ENCODE measurements around the gene IL4R. TPM values are rescaled to one million over a fixed set of nuclear protein-coding genes. Genes with fewer than 3 reads are reported as not detected.

IL4R gene
- total RNA-seq, 2 experiments from 2014 or later = 73.1 to 82.8 TPM

- TF ChIP-seq EZH2phosphoT487 (IDR thresholded peaks at IDR 0.05; ENCODE audit: borderline replicate concordance, low read depth, low read length) (no peak), CTCF (conservative IDR thresholded peaks at IDR 0.05; ENCODE audit: low read length) (no peak)
- intact Hi-C loops (cut with micrococcal nuclease; ENCODE audit: unreplicated experiment) = loop anchor here (5.0 kb wide), 2 partner anchors 47 to 252 kb away; no protein-coding TSS in a partner anchor
- Histone ChIP-seq H4K20me1 (ENCODE audit: insufficient read depth, low read length) (no peaks in the 10 kb centered on the region), H3K79me2 (ENCODE audit: insufficient read depth, low read depth, low read length) (no peaks in the 10 kb centered on the region), H3K36me3 (ENCODE audit: insufficient read depth, low read length) (peaks cover 35% of the 10 kb centered on the region), H3K27ac (ENCODE audit: low read depth, low read length, poor library complexity, severe bottlenecking) (no peak overlapping the region), H3K9me2 (ENCODE audit: insufficient read depth, low read length) (no peaks in the 10 kb centered on the region), H3K9me3 (ENCODE audit: low read length) (peaks cover 3% of the 10 kb centered on the region; the same call in 1 of the 2 replicates), H3K4me3 (ENCODE audit: low read depth, low read length, poor library complexity, severe bottlenecking) (no peak overlapping the region), H3K4me1 (ENCODE audit: insufficient read depth, low read length, poor library complexity, severe bottlenecking) (peaks cover 15% of the 10 kb centered on the region), H3K4me2 (ENCODE audit: low read length) (no peak overlapping the region), H2AFZ (ENCODE audit: low read length) (no peak overlapping the region)
- POLR2A ChIA-PET = no interaction called here
- DNase-seq (ENCODE audit: low spot score) = no peak
- no TSS peak for BruUV-seq (replicated peaks)
- CTCF ChIA-PET (ENCODE audit: unreplicated experiment) = no interaction called here
Measured at GRCh38 chr16:27364493-27365141, 50.8 kb downstream of the IL4R start.

GRCh38 chr16:27365142-27366089, 51.6 kb downstream of the IL4R start:
- no peak overlapping the region for H3K4me3 ChIP-seq (ENCODE audit: low read depth, low read length, poor library complexity, severe bottlenecking)
- no peak overlapping the region for H3K4me2 ChIP-seq (ENCODE audit: low read length)
- no peak overlapping the region for H3K27ac ChIP-seq (ENCODE audit: low read depth, low read length, poor library complexity, severe bottlenecking)
- POLR2A ChIA-PET = interaction anchor here (0.8 kb wide), 1 partner anchor 9 kb away, joined by 3 read pairs; no protein-coding TSS in a partner anchor
- no TSS peak for BruUV-seq (replicated peaks)
- no peak for DNase-seq (ENCODE audit: low spot score)
- H3K79me2 ChIP-seq (ENCODE audit: insufficient read depth, low read depth, low read length) = no peaks in the 10 kb centered on the region
- peaks cover 9% of the 10 kb centered on the region; the same call in 1 of the 2 replicates for H3K9me3 ChIP-seq (ENCODE audit: low read length)
- TF ChIP-seq EZH2phosphoT487 (IDR thresholded peaks at IDR 0.05; ENCODE audit: borderline replicate concordance, low read depth, low read length) (no peak), CTCF (conservative IDR thresholded peaks at IDR 0.05; ENCODE audit: low read length) (no peak)
- H3K4me1 ChIP-seq (ENCODE audit: insufficient read depth, low read length, poor library complexity, severe bottlenecking) = peaks cover 15% of the 10 kb centered on the region
- intact Hi-C loops (cut with micrococcal nuclease; ENCODE audit: unreplicated experiment) = loop anchor here (2.0 to 5.0 kb wide), 3 partner anchors 48 to 253 kb away; no protein-coding TSS in a partner anchor
- CTCF ChIA-PET (ENCODE audit: unreplicated experiment) = no interaction called here
- no peaks in the 10 kb centered on the region for H3K9me2 ChIP-seq (ENCODE audit: insufficient read depth, low read length)
- H2AFZ ChIP-seq (ENCODE audit: low read length) = no peak overlapping the region
- peaks cover 29% of the 10 kb centered on the region for H3K36me3 ChIP-seq (ENCODE audit: insufficient read depth, low read length)
- H4K20me1 ChIP-seq (ENCODE audit: insufficient read depth, low read length) = no peaks in the 10 kb centered on the region

Measured in OCI-LY7 (cell line).